ENCODE data around the gene CRIP3.
"Not testable (repeated sequence)": the region's sequence is repeated elsewhere in the genome, so short reads cannot be mapped to it uniquely, and the experiment has no call there.

Gene CRIP3

GRCh38 chr6:43304882-43305281 lies 3.7 kb downstream of the CRIP3 start:
- DNase-seq: no peak

- no peak for DNase-seq
Observed at GRCh38 chr6:43304361-43304760, 4.3 kb downstream of the CRIP3 start.

DNA sequence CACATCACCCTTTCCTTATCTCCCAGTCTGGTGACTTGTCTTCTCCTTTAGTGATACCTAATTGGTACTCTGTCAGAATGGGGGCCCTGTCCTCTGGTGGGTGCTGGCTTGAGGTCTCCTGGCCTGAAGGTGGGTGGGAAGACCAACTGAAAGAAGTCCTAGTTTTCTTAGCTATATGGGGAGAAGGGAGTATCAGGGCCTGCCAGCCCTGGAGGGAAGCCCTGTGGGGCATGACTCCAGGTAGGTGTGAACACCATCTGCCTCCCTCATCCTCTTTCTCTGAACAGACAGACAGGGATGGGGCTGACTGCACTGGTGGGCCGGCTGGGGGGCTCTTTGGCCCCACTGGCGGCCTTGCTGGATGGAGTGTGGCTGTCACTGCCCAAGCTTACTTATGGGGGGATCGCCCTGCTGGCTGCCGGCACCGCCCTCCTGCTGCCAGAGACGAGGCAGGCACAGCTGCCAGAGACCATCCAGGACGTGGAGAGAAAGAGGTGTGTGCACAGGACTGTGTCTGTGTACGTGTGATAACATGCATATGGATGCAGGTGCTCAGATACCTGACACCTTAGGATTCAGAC lies 4.8 kb downstream of the CRIP3 start:
- DNase-seq: peak; percentile 39

DNA sequence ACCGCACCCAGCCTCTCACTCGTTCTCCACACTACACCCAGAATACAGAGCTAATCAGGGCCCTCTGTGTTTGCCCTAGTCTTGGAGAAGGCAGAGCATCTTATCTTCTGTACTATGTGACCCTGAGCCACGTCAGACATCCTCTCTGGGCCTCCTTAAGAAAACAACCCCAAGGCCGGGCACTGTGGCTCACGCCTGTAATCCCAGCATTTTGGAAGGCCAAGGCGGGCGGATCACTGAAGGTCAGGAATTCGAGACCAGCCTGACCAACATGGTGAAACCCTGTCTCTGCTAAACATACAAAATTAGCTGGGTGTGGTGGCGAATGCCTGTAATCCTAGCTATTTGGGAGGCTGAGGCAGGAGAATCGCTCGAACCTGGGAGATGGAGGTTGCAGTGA lies 5.6 kb downstream of the CRIP3 start:
- DNase-seq: not testable (repeated sequence)

DNA sequence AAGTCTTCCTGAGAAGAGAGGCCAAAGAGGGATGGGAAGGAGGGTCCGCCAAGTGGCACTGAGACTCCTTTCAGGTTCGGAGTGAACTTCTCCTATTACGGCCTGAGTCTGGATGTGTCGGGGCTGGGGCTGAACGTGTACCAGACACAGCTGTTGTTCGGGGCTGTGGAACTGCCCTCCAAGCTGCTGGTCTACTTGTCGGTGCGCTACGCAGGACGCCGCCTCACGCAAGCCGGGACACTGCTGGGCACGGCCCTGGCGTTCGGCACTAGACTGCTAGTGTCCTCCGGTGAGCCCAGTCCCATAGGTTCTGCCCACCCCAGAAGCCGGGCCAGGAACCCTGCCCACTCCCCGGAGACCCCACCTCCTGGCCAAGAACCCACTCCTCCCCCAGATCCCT lies 6.5 kb downstream of the CRIP3 start:
- DNase-seq: peak; percentile 45

GRCh38 chr6:43301081-43301870 lies 7.3 kb downstream of the CRIP3 start:
- peak; percentile 40 for DNase-seq

- peak; percentile 49 for DNase-seq
Observed at GRCh38 chr6:43299338-43300293, 9.0 kb downstream of the CRIP3 start.

DNA sequence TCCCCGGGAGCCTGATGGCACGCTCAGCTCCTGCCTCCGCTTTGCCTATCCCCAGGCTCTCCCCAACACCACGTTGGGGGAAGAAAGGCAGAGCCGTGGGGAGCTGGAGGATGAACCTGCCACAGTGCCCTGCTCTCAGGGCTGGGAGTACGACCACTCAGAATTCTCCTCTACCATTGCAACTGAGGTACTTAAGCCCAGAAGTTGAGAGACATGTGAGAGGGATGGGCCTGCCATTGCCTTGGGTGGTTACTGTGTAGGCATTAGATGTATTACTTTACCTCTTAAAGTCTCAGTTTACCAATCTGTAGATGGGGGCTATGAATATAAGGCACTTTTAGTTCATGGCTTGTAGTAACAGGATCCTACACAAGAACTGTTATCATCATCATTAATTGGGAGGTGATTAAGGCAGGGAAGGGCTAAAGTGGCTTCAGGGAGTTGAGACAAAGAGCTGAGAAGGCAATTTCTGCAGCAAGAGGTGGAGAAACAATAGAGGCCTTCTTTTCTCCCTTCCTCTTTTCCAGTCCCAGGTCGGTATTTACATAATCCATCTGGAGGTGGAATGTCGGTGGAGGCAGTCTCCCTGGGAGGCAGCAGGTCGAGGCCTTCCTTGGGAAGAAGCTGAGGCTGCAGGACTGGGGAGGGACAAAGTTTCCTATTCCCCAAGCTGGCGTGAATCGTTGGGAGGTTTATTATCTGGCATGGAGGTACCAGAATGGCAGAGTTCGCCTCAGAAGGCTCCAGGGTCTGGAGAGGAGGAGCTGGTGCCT lies 9.9 kb downstream of the CRIP3 start:
- peak; percentile 47 for DNase-seq

- peak; percentile 38 for DNase-seq
Observed at GRCh38 chr6:43297644-43298564, 10.7 kb downstream of the CRIP3 start, which contains the start of gene SLC22A7. Gene SLC22A7, plus strand, starts transcription at chr6:43298260. Its CDS starts 99 bp downstream, at chr6:43298359.

GRCh38 chr6:43296780-43297497 lies 11.7 kb downstream of the CRIP3 start:
- DNase-seq: peak; percentile 50

GRCh38 chr6:43295456-43295855 lies 13.2 kb downstream of the CRIP3 start:
- no peak for DNase-seq

- no peak for DNase-seq
Observed at GRCh38 chr6:43294536-43294935, 14.1 kb downstream of the CRIP3 start.

GRCh38 chr6:43293698-43294097 lies 14.9 kb downstream of the CRIP3 start:
- DNase-seq: no peak

DNA sequence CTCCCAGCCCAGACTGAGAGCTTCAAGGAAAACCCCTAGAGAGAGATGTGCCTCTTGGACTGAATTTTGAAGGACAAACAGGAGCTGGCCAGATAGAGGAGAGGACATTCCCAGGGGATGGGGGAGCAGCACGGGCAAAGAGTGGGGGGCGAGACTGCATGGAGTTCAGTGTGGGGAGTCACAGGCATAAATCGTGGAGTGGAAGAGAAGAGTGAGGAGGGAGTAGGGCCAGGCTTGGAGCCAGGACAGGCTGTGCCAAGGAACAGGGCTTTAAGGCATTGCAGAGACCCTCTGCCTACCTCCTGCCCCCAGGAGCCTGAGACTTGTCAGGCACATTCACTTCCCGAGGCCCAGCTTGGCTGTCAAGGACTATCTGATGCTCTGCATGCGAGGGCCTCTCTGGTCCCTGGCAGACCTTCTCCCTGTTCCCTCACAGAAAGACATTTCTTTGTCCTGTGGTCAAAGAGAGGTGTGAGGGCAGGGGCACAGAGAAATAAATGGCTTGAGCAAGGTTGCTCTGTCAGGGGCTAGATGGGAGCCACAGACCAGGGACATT lies 15.8 kb downstream of the CRIP3 start:
- peak; percentile 43 for DNase-seq

DNA sequence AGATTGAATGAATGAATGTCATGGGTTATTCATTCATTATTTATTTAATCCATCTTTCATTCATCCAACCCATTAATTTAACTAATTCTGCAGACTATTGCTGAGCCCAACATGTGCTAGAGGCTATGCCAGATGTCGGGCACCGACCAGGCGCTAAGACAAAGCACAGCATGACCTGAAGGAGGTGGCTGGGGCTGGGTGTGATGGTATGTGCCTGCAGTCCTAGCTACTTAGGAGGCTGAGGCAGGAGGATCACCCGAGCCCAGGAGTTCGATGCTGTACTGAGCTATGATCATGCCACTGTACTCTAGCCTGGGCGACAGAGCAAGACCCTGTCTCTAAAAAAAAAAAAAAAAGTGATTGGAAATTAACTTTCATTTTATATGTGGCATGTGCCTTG lies 16.3 kb downstream of the CRIP3 start:
- DNase-seq: no peak

GRCh38 chr6:43291708-43292107 lies 16.9 kb downstream of the CRIP3 start:
- DNase-seq: no peak

DNA sequence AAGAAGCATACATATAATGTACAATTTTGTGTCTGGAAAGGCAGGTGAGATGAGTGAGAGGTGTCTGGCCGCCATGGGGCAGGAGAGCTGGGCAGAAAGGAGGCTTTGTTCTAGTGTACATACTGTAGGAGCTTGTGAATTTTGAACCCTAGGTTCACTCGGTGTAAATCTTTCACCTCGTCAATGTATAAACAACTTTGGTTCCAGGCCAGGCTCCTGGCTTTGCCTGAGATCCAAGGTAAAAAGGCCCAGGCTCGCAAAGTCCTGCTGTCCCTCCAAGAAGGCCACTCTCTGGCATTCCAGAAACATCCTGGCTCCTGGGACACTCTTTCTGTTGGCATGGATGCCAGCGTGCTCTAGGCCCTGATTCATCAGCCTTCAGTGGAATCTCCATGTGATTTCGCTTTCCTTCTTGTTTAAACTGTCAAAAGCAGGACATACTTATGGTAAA lies 17.7 kb downstream of the CRIP3 start:
- DNase-seq: peak; percentile 40

GRCh38 chr6:43290339-43290904 lies 18.2 kb downstream of the CRIP3 start:
- DNase-seq: no peak

- no peak for DNase-seq
Observed at GRCh38 chr6:43287717-43288679, 20.6 kb downstream of the CRIP3 start.
